ENCODE measurements around the gene GADD45B.
"Not testable (repeated sequence)": the region's sequence is repeated elsewhere in the genome, so short reads cannot be mapped to it uniquely, and the experiment has no call there.

GADD45B gene

DNA sequence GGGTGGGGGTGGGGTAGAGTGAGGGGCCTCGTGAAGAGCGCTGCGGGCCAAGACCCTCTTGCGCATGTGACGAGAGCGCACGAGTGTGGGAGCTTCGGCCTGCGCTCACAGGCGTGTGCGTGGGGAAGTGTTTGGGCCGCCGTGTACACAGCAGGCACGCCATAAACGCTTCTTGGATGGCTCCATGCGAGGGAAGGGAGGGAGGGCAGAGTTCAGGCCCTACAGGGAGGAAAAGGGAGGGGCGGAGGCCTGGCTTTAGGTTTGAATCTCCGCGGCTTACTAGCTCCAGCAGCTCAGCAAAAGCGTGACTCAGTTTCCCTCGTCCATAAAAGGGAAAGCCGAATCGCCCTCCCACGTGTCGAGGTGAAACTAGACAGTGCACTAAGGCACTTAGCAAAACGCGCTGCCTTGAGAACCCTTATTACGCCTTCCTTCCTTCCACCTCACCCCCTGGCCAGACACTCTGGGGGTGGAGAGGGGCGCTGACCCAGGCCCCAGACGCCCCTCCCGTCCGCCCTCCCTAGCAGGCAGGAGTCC, 12.5 kb downstream of the GADD45B start:
- DNase-seq (ENCODE audit: low spot score): no peak

DNA sequence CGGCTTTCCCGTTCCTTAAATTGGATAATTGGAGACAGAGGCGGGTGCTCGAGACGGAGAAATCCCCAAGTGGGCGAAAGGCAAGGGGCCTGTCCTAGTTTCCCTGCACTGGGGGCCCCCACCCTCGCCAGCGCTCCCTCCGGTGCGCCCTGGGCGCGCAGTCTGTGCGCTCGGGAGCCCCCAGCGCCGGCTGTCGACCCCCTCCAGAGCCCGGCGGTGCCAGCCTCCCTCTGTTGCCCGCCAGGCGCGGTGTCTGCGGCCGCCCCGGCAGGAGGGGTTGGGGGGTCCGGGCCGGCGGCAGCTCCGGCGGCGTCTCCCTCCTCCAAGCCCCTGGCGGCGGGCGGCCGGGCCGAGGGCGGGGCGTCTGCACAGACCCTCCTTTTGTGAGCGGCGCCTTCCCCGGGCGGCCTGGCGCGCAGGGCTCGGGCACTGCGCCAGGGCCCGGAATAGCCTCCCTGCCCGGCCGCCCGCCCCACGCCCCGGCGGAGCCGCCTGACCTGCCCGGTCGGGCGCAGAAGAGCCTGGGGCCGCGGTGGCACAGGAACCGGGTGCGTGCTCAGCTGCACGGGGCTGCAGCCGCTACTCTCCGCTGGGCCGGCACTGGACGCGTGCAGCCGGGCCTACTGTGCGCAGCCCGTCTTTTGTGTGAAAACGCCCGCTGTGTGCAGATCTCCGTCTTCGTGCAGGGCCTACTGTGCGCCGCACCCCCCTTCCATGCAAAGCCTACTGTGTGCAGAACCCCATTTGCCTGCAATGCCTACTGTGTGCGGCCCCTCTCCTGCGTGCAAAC, 13.2 kb downstream of the GADD45B start:
- peak; percentile 71 for DNase-seq (ENCODE audit: low spot score)

DNA sequence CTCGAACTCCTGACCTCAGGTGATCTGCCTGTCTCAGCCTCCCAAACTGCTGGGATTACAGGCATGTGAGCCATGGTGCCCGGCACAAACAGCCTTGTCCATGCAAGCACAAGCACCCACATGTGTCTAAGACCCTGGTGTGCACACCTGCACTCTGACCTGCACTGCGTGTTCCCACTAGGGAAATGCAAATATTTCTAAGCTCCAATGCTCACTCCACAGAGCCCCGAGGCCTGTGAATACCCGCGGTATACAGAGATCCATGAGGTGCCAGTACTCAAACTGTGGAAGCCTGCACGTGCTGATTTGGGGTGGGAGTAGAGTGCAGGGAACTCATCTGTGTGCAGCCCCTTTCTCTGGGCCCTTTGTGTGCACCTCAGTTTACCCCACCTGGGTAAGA, 14.7 kb downstream of the GADD45B start:
- no peak for DNase-seq (ENCODE audit: low spot score)

DNA sequence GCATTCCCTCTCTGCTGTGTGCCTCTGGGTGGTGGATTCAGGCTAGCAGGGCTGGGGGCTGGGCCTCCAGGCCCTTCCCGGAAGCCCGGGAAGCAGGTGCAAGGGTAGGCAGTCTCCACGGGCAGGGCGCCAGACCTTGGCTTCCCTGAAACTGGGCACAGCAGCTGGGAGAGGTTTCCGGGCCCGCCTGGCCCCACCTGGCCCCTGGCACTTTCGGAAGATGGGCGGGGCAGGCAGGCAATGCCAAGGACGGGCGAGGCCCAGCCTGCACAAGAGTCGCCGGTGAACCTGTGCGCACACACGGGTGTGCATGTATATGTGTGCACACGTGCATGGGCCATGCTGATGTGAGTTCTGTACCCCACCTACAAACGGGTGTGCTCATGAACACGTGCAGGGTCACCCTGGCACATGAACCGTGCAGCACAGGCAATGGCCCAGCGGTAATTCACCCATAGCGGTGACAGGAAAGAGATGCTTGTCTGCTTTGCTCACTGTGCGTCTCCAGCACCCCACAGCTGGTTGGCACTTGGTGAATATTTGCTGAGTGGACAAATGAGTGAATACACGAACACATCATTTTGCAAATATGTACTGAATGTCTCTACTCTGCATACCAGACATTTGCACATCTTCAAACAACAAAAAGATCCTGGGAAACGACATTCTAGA, 15.3 kb downstream of the GADD45B start:
- peak; percentile 79 for DNase-seq (ENCODE audit: low spot score)

DNA sequence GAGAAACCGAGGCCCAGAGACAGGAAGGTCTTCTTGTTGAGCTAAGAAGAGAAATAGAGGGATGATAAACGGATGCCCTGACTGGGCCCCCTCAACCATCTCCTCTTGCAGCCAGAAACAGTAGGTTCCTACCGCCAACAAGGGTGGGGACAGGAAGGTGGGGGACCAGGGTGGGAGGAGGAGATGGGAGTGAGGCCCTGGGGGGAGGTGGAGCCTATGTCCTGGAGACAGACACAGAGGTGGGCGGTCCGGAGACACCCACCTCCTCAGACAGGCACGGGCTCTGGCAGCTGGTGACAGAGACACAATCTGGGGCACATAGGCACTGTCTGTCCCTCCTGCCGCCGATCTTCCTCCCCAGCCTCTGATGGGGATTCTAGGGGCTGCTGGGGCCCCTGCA, 16.9 kb downstream of the GADD45B start:
- no peak for DNase-seq (ENCODE audit: low spot score)

DNA sequence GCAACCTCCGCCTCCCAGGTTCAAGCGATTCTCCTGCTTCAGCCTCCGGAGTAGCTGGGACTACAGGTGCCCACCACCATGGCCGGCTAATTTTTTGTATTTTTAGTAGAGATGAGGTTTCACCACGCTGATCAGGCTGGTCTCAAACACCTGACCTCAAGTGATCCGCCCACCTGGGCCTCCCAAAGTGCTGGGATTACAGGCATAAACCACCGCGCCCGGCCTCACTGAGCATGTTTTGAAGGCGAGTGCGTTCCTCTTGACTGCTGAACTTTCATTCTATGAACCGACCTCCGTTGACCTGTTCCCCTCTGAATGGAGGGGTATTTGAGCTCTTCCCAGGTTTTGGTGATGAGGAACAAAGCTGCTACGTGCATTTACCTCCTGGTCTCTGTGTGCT, 17.5 kb downstream of the GADD45B start:
- DNase-seq (ENCODE audit: low spot score): not testable (repeated sequence)

DNA sequence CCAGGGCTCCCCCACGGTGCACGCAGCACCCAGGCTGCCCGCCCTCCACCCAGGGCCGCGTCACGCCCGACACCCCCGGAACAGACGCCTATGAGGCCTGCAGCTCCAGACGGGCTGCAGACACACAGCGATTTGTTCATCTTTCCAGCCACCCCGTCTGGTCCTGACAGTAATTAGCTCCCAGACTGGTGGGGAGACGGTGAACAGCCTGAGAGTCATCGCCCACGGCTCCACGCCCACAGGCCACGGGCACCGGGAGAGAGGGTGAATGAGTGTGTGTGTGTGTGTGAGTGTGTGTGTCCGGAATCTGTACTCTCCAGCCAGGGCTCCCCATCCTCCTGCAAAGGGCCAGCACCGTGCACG, 18.1 kb downstream of the GADD45B start:
- DNase-seq (ENCODE audit: low spot score): peak; percentile 73

DNA sequence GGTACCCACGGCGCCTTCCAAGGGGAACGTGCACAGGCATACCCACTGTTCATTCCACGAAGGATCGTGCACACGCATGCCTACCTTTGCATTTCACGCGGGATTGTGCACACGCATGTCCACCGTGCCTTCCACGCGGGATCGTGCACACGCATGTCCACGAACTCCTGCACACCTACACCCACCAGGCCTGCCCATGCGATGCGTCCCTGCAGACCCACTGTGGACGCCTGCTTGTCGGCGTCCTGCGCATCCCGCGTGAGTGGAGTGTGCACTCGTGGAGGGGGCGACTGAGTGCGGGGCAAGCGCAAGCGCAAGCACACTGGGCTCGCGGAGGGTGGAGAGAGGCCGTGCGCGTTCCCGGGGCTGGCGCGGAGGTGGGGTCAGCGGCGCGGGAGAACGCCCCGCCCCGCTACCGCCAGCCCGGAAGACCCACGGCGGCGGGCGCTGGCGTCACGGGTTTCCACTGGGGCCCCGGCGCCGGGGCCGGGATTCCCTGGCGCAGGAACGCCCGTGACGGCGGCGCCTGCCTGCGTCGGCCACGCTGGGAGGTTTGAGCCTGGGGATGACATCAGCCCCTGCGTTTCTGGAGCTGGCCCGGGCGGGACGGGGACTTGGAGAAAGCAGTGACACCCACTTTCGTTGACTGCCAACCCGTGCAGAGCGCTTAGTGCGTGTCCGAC, 18.7 kb downstream of the GADD45B start:
- peak; percentile 89 for DNase-seq (ENCODE audit: low spot score)

DNA sequence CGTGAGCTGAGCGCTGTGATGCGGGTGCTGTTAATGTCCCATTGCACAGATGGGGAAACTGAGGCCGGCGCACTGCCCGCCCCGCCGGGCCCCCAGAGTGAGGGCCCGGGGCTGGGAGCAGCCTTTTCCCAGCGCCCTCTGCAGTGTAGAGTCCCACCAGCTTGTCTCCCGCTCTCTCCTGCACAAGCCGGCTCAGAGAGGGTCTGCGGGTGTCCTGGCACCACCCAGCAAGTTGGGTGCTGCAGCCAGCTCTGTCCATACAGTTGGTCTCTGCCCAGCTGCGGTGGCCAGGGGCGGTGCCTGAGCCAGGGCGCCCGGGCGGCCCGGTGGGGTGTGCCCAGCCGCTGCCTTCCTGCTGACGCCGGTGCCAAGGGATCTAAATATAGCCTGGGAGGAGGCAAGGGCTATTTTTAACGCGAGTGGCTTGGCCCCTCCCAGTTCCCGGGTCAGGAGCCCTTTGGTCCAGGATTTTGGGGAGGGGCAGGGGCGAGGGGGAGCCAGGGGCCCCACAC, 19.3 kb downstream of the GADD45B start:
- peak; percentile 86 for DNase-seq (ENCODE audit: low spot score)

DNA sequence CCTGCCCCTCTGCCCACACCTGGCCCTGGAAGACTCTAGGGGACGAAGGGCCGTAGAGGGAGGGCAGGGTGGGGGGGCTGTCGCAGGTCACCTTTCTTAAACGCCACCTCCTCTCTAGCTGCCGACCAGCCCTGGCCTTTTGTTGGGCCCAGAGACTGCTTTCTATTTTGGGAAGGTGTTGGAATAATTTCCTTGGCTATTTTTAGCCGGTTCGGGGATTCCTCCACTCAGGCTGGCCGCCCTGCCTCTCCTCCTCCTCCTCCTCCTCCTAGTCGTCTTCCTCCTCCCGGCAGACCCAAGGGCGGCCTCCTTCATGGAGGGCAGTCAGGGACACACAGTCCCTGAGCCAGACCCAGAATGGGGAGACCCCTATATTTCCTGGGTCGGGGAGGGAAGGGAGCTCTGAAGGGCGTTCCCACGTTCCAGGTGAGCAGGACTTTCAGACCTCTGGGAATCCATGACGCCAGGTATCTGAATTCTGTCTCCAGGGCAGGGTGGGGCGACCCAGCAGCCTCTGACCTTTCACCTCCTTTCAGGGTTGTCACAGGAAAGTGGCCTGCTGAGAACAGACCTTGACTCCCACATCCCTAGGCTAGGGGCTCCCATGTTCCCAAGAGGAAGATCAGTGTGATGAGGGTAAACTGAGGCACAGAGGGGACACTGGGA, 19.9 kb downstream of the GADD45B start:
- peak; percentile 53 for DNase-seq (ENCODE audit: low spot score)

DNA sequence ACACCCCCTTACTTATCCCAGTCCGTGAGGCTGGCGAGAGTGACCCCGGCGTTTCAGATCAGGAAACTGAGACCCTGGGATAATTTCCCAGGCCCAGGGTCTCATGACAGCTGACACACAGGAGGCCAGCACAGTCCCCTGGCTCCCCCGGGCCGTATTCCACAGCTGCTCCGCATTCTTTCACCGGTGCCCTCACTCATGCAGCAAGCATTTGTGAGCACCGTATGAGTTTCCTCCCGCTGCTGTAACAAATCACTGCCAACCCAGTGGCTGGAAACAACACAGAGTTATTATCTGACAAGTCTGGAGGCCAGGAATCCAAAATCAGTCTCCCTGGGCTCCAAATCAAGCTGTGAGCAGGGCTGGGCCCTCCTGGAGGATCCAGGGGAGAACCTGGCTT, 21.3 kb downstream of the GADD45B start:
- no peak for DNase-seq (ENCODE audit: low spot score)

DNA sequence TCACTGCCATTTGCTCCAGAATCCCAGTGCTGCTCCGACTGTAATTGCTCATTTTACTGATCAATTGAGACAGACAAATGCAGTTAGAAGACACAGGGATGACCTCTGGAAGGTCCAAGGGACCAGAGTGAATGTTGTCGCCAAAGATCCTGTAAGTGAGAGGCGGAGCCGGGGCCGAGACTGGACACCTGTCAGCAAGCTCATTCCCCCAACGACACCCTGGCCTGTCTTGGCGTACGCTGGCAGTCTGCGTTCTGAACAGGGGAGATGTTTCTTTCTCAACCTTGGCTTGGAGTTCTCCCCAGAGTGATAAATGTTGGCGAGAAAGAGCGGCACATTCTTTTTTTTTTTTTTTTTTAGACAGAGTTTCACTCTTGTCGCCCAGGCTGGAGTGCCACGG, 24.2 kb downstream of the GADD45B start:
- no peak for DNase-seq (ENCODE audit: low spot score)

DNA sequence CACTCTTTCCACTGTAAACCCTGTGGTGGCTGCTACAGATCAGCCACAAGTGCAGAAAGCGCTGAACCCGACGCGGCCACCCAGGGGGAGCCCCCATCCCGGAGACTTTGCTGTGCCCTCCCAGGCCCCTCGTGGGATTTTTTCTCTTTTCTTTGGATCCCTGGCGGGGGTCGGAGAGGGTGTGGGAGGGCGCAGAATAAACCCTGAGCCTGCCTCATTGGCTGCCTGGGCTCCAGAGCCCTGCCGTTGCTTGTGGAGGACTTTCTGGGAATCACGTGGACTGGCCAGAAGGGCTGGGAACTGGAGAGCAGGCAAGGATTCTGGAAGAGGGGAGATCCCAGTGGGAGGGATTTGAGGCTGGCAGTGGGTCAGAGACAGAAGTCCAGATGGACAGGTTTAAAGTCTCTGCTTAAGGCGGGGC, 24.9 kb downstream of the GADD45B start:
- DNase-seq (ENCODE audit: low spot score): peak; percentile 38

DNA sequence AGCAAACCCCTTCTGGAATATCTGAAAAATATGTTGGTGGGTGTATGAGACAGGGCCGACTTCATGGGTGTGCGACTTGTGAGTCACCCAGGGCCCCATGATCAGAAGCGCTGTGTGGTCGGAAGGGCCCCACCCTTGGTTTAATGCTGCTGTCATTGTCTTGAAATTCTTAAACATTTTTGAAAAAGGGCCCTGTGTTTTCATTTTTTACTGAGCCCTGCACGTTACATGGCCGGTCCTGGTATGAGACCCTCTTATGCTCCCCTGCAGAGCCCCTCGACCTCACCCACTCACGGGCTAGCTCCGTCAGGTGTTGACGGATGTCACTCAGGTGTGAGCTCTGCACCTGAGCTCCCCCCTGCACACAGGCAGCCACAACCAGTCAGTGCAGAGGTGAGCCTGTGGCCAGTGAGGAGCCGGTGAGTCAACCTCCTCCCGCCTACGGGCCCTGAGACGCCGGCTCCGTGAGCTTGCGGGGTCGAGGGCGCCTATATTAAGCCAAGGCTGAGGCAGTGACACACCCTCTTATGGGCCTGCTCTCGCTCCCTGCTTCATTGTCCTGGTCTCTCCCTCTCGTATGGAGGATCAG, 27.7 kb downstream of the GADD45B start:
- peak; percentile 88 for DNase-seq (ENCODE audit: low spot score)

DNA sequence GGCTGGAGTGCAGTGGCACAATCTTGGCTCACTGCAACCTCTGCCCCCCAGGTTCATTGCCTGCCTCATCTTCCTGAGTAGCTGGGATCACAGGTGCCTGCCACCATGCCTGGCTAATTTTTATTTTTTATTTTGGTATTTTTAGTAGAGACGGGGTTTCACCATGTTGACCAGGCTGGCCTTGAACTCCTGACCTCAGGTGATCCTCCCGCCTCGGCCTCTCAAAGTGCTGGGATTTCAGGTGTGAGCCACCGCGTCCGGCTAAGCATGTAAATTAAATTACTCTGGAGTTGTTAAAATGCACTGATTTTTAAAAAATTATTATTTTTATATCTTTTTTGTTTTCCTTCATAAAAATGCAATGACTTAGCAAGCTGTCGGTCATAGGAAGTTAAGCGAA, 30.7 kb downstream of the GADD45B start:
- not testable (repeated sequence) for DNase-seq (ENCODE audit: low spot score)

DNA sequence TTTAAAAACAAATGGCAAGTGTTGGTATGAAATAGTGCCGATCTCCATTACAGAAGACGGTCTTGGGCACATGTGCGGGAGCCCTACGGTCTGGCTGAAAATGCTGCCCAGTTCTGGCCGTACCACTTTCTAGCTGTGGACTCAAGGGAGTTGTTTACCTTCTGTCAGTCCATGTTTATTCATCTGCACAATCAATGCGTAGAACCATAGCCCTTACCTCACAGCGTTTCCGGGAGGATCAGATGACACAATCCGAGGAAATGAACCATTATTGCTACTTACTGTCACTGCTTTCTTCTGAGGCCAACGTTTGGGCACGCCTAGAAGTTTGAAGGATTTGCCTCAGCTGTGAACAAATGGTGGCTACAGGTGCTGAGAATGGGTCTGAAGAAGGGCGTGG, 31.2 kb downstream of the GADD45B start:
- DNase-seq (ENCODE audit: low spot score): peak; percentile 37

DNA sequence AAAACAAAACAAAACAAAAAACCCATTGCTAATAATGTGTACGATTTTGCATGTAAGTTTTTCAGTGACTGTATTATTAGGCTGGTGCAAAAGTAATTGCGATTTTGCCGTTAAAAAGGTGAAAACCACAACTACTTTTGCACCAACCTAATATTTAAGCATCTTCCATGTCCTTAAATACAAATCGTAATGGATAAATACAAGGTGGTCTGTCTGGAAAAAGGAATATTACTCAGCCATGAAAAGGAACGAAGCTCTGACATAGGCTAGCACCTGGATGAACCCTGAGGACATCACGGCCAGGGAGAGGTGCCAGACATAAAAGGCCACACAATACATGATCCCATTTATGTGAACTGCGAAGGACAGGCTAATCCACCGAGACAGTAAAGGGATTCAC, 33.2 kb downstream of the GADD45B start:
- DNase-seq (ENCODE audit: low spot score): no peak

DNA sequence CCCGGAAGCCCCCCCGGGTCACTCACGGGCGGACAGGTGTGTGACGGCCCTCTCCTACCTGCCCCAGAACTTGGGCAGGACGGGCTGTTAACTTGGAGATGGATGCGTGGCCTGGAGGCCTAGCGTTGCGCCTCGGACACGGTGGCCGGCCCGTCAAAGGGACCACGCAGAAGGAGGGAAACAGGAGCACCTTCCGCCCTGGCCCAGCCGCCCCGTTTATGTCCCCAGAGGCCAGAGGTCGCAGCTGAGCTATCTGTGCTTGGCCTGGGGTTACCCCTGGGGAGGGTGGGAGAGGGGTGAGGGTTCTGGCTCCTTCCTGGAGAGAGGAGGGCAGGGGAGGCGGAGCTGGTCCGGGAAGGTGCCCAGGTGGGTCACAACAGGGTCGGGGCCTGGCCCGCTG, 35.6 kb downstream of the GADD45B start:
- no peak for DNase-seq (ENCODE audit: low spot score)

DNA sequence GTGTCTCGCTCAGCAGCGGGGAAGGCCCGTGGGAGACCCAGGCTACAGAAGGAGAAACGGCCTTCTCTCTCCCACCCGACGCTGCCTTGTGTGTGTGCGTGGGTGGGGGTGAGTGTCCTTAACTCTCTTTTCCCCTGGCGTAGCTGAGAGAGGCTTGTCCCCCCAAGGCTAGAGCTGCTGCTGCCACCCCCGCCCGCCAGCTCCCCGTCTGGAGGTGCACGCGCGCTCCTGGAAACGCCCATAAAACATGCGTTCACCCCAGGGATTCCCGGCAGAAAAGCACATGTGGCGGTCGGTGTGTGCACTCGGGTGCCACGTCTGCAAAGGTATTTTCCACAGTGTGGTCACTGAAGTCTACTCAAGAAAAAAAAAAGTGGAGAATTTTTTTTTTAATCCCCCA, 36.1 kb downstream of the GADD45B start:
- no peak for DNase-seq (ENCODE audit: low spot score)

DNA sequence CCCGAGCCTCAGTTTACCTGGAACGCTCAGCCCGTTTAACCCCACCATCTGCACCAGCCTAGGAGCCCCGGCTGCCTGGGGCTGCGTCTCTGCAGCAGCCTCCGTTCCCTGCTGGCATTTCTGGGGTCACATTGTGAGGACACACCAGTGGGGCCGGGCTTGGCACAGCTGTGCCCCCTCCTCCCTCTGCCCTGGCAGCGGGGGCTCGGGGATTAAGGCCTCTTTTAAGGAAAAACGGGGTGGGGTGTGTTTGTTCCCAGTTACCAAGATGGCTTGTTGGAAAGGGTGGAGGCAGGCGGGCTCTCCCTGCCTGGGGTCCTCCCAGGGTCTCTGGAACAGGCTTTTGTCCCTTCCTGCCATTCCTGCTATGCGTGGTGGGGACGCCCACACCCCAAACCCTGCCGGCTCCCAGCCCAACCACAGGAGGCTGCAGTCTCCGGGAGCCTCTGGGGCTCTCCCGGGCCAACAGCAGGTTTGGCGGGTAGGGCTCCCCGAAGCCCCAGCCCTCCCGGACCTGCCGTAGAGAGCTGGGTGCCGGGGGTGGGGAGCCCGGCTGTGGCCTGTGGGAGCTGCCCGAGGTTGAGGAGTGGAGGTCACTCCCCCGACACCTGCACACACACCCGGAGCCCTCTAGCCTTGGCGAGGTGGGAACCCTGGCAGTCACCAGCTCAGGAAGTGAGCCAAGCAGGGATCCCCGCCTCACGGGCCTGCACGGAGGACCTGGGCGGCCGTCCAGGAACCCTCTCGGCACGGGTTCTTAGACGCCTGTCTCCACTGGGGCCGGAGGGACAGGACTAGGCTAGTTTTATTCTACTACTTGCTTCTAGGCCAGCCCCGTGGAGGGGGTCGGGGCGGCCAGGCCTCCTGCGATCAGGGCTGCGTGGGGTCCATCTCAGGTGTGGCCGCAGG, 36.9 kb downstream of the GADD45B start:
- DNase-seq (ENCODE audit: low spot score): no peak

All from AG20443 (cell line).